Measurements from ENCODE around the gene MRPS2.

DNA sequence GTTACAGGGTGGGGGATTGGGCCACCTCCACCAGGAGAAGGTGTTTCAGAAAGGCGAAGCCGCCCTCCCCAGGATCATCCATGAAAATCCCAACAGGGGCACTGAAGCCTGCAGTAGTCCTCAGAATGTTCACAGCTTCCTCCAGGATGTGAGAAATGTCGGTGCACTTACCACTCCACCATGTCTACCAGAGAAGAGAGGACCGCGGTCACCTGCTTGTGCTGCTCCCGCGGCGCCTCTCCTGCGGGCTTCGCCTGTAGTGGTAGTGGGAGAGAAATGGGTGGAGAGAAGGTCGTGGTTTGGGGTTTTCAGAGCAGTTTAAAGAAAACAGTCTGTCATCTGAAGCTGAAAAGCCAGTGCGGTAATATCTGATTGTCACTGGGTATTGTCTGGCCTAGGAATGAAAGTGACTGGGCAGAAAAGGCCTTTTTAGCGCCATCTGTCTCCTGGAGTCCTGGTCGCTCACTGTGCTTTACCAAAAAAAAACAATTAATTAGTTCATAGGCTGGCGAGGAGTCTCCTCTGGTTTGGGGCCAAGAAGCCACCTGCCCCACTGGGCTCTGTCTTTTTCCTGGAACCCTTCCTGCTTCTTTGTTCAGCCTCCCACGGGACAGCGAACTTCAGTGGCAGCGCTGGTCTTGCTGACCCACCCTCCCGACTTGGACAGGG lies 43.9 kb upstream of the MRPS2 start:
- TF ChIP-seq, protein P1, sequence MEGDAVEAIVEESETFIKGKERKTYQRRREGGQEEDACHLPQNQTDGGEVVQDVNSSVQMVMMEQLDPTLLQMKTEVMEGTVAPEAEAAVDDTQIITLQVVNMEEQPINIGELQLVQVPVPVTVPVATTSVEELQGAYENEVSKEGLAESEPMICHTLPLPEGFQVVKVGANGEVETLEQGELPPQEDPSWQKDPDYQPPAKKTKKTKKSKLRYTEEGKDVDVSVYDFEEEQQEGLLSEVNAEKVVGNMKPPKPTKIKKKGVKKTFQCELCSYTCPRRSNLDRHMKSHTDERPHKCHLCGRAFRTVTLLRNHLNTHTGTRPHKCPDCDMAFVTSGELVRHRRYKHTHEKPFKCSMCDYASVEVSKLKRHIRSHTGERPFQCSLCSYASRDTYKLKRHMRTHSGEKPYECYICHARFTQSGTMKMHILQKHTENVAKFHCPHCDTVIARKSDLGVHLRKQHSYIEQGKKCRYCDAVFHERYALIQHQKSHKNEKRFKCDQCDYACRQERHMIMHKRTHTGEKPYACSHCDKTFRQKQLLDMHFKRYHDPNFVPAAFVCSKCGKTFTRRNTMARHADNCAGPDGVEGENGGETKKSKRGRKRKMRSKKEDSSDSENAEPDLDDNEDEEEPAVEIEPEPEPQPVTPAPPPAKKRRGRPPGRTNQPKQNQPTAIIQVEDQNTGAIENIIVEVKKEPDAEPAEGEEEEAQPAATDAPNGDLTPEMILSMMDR (IDR thresholded peaks at IDR 0.05) = no peak
- TF ChIP-seq POLR2A (IDR thresholded peaks at IDR 0.05) = no peak
